ENCODE results near the gene SCIN. TPM values are rescaled to one million over a fixed set of nuclear protein-coding genes. Genes with fewer than 3 reads are reported as not detected.

SCIN gene
- total RNA-seq (2021; ENCODE audit: unreplicated experiment) (0.22 TPM), Bru-seq, nascent RNA (percentile 5 among the genes with signal in this experiment), BruChase-seq, experiment 1, labeled RNA remaining after a 6-hour chase (percentile 6 among the genes with signal in this experiment), BruChase-seq, experiment 2, labeled RNA remaining after a 2-hour chase (percentile 5 among the genes with signal in this experiment)
- polyA plus RNA-seq (2012), result not detected in 2 replicates
- long read RNA-seq, result 0 reads

GRCh38 chr7:12570534-12571461, at the start of gene SCIN:
Gene SCIN (plus strand): TSS chr7:12570720. CDS start chr7:12570787, 67 bp downstream.
- H3K27ac ChIP-seq (ENCODE audit: low read depth, low read length), result no peak within 1 kb of the TSS
- intact Hi-C loops (cut with micrococcal nuclease), result no loop called here
- ChIA-PET RAD21 (ENCODE audit: low non-redundant PET in 1 of 2, low total read pairs in 2 of 2, uncharacterized antibody in 2 of 2, unreplicated experiment in 2 of 2) (no interaction called here), CTCF (no interaction called here), POLR2A (interaction anchor here (0.8 kb wide), 1 partner anchor 164 kb away, joined by 3 read pairs; no protein-coding TSS in a partner anchor)
- peaks cover 0 to 10% of the 10 kb centered on the region in 2 experiments; a peak in 1 of 4 replicates for H3K4me1 ChIP-seq (ENCODE audit: control insufficient read depth in 1 of 2, insufficient read depth in 2 of 2, low read length in 2 of 2)
- BruUV-seq (replicated peaks), result no TSS peak
- H4K20me1 ChIP-seq (ENCODE audit: insufficient read depth), result no peaks in the 10 kb centered on the region
- TF ChIP-seq TCF7L2 (IDR thresholded peaks at IDR 0.05; ENCODE audit: borderline replicate concordance, extremely low read depth, insufficient read depth, insufficient read length) (no peak), POLR2A (IDR thresholded peaks at IDR 0.05; ENCODE audit: borderline replicate concordance, extremely low read depth, insufficient read depth, insufficient read length) (no peak), CTCF (IDR thresholded peaks at IDR 0.05 in 2 of 3, conservative IDR thresholded peaks at IDR 0.05 in 1 of 3; ENCODE audit: borderline replicate concordance in 1 of 3, insufficient read depth in 1 of 3, low read depth in 2 of 3, low read length in 2 of 3) (no peak), FOSL1 (IDR thresholded peaks at IDR 0.05; ENCODE audit: low read depth) (no peak), ZFX (IDR thresholded peaks at IDR 0.05) (no peak), ELF1 (IDR thresholded peaks at IDR 0.05; ENCODE audit: borderline replicate concordance, low read depth) (no peak), REST (IDR thresholded peaks at IDR 0.05; ENCODE audit: low read depth) (no peak), YY1 (IDR thresholded peaks at IDR 0.05; ENCODE audit: extremely low read depth, insufficient replicate concordance, low read depth, low read length) (no peak), MAX (IDR thresholded peaks at IDR 0.05) (no peak)
- 0 out of 2 replicates have a peak within 1 kb of the TSS, but pooled peaks have one; percentile 6 for H3K9ac ChIP-seq (ENCODE audit: low read length)
- DNase-seq (ENCODE audit: low read depth, low spot score), result no peak
- no peaks in the 10 kb centered on the region for H3K9me3 ChIP-seq (ENCODE audit: control insufficient read depth in 1 of 2, insufficient read depth in 1 of 2, low read depth in 1 of 2, low read length in 2 of 2)
- no peaks in the 10 kb centered on the region for H3K9me2 ChIP-seq (ENCODE audit: insufficient read depth)
- peak within 1 kb of the TSS; percentile 83 for H3K4me2 ChIP-seq (ENCODE audit: low read length)
- no peaks in the 10 kb centered on the region for H3K79me2 ChIP-seq (ENCODE audit: insufficient read depth, low read length)
- peak within 1 kb of the TSS; percentile 24 to 54 for H3K4me3 ChIP-seq (replicated peaks in 1 of 2; ENCODE audit: low read depth in 1 of 2, low read length in 2 of 2)
- peak; percentile 82 for ATAC-seq
- H2AFZ ChIP-seq (ENCODE audit: low read depth, low read length, poor library complexity, severe bottlenecking), result peak within 1 kb of the TSS; percentile 96
- no peaks in the 10 kb centered on the region for H3K36me3 ChIP-seq (ENCODE audit: control insufficient read depth in 1 of 2, insufficient read depth in 2 of 2, low read length in 2 of 2)
- H3K27me3 ChIP-seq (ENCODE audit: insufficient read depth, low read length), result no peaks in the 10 kb centered on the region

All from HCT116 (cell line).